Suprapubic skin (tissue), 4 donors: ENCODE results near the gene LRRC63. TPM values are rescaled to one million over a fixed set of nuclear protein-coding genes. Genes with fewer than 3 reads are reported as not detected.

Source experiments
- DNase-seq, 2 donors: peaks; one replicate each; pipeline ENCODE4 v3.0.0-alpha.2; 2019; ENCODE audit warnings: low spot score in 2 of 2
- H3K27ac ChIP-seq: fragments of 200-600 bp; sonication (generic); one replicate; pipeline ENCODE4 v1.5.1; 2019
- H3K27me3 ChIP-seq: fragments of 200-600 bp; sonication (generic); one replicate; pipeline ENCODE4 v1.5.1; 2019
- H3K36me3 ChIP-seq: fragments of 200-600 bp; sonication (generic); one replicate; pipeline ENCODE4 v1.5.1; 2019
- H3K4me1 ChIP-seq: fragments of 200-600 bp; sonication (generic); one replicate; pipeline ENCODE4 v1.5.1; 2019
- H3K4me3 ChIP-seq: fragments of 200-600 bp; sonication (generic); one replicate; pipeline ENCODE4 v1.5.1; 2019; ENCODE audit warnings: mild to moderate bottlenecking
- H3K9me3 ChIP-seq: fragments of 200-600 bp; sonication (generic); one replicate; pipeline ENCODE4 v1.5.1; 2019
- EP300 ChIP-seq: sonication (generic); formaldehyde crosslinking; IDR thresholded peaks from one replicate; pipeline ENCODE4 v1.6.1; 2017; ENCODE audit warnings: antibody characterized with exemption
- POLR2A ChIP-seq, 2 donors: fragments of 450-650 bp; IDR thresholded peaks; one replicate each; pipeline ENCODE4 v1.6.1; 2017; ENCODE audit warnings: antibody characterized with exemption in 2 of 2, mild to moderate bottlenecking in 2 of 2, moderate library complexity in 2 of 2
- POLR2AphosphoS5 ChIP-seq, 3 donors: sonication (generic); formaldehyde crosslinking; IDR thresholded peaks; one replicate each; pipeline ENCODE4 v1.6.1; 2017; ENCODE audit warnings: antibody characterized with exemption in 3 of 3
- WGBS: methylation state at CpG from one replicate; pipeline ENCODE4 v1.1.5; 2018; 5-methylcytosine and 5-hydroxymethylcytosine counted together
- total RNA-seq, 4 donors: library from RNA; depleted of rRNA; stranded (reverse); fragments of >200 nt; gene quantifications; one replicate each; pipeline ENCODE4 v1.1.0, GENCODE V29; 2016
- TF ChIP-seq, protein P1 (sequence below), 2 donors: fragments of 200-600 bp in 1 of 2; fragments of 450-650 bp in 1 of 2; sonication (generic) in 1 of 2; IDR thresholded peaks; one replicate each; pipeline ENCODE4 v1.5.1; 2016 to 2019; ENCODE audit warnings: antibody characterized with exemption in 2 of 2, mild to moderate bottlenecking in 1 of 2, moderate library complexity in 1 of 2

The LRRC63 gene
- total RNA-seq, 4 donors from 2014 or later = not detected

DNA sequence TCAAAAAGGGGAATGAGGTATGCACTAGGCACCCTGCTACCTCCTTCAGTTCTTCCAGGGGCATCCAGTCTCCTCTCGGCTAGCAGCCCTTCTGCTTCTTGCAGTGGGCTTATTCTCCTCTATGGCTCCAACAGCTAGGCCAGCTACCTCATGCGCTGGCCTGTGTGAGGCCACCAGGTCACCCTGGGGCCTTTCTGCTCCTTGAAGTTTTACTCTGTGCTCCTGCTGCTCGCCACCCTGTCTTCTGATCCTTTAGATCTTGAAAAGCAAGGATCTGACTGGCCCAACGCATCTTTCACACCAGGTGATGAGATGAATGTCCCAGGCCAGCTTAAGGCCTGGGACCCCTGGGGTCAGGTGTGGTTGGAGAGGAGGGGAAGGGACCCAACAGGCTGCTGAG, 109.1 kb downstream of the LRRC63 start:
- no peak overlapping the region for H3K27ac ChIP-seq
- 91% methylated on average over 4 of the region's 4 CpGs for WGBS

DNA sequence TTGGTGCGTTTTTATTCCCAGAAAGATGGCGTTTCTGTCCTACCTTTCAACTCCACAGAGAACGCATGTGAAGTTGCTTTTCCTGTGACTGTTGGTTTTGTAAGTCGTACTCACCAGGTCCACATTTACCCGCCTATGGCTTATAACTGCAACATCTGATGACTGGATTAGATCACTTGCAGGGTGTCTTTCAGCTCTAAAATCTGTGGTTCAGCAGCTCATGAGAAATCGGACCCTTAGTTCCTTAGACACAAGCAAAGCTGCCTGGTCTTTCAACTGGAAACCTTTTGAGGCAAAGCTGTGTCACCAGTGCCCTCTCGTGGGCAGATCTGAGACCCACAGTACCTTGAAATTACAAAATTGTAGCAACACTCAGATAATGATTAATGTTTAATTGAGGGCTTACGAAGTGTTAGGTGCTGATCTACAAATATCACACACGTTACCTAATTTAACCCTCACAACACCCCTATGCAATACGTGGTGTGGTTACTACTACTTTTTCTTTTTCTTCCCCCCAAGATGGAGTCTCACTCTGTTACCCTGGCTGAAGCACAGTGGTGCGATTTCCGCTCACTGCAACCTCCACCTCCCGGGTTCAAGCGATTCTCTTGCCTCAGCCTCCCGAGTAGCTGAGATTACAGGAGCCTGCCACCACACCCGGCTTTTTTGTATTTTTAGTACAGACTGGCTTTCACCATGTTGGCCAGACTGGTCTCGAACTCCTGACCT, 109.9 kb downstream of the LRRC63 start:
- Histone ChIP-seq H3K9me3 (no peaks in the 10 kb centered on the region), H3K4me1 (no peaks in the 10 kb centered on the region), H3K4me3 (no peak overlapping the region), H3K36me3 (no peaks in the 10 kb centered on the region), H3K27ac (no peak overlapping the region), H3K27me3 (no peaks in the 10 kb centered on the region)
- WGBS = 60% methylated on average over 17 of the region's 17 CpGs
- no peak for TF ChIP-seq EP300
- TF ChIP-seq, protein P1, sequence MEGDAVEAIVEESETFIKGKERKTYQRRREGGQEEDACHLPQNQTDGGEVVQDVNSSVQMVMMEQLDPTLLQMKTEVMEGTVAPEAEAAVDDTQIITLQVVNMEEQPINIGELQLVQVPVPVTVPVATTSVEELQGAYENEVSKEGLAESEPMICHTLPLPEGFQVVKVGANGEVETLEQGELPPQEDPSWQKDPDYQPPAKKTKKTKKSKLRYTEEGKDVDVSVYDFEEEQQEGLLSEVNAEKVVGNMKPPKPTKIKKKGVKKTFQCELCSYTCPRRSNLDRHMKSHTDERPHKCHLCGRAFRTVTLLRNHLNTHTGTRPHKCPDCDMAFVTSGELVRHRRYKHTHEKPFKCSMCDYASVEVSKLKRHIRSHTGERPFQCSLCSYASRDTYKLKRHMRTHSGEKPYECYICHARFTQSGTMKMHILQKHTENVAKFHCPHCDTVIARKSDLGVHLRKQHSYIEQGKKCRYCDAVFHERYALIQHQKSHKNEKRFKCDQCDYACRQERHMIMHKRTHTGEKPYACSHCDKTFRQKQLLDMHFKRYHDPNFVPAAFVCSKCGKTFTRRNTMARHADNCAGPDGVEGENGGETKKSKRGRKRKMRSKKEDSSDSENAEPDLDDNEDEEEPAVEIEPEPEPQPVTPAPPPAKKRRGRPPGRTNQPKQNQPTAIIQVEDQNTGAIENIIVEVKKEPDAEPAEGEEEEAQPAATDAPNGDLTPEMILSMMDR (IDR thresholded peaks at IDR 0.05) = peak; percentile 16 to 51
- DNase-seq = no peak

More for the DNA sequence above, 109.1 kb downstream of the LRRC63 start:
- TF ChIP-seq, protein P1 (IDR thresholded peaks at IDR 0.05) = no peak
- Histone ChIP-seq H3K4me1 (no peaks in the 10 kb centered on the region), H3K27me3 (no peaks in the 10 kb centered on the region), H3K36me3 (no peaks in the 10 kb centered on the region), H3K9me3 (no peaks in the 10 kb centered on the region), H3K4me3 (no peak overlapping the region)
- DNase-seq = no peak

DNA sequence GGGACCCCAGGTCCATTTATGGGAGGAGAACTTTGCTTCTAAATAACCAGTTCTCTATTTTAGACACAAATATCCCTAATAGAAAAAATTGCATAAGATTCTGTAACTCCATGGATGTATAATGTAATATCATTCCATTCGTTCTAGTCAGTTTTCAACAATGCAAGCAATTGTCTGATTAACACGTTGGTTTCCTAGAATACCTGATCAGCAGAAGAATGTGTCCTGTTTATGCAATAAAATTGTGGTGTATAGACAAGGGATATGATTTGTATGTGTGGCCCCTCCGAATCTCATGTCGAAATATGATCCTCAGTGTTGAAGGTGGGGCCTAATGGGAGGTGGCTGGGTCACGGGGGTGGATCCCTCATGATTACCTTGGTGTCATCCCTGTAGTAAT, 113.2 kb downstream of the LRRC63 start:
- Histone ChIP-seq H3K9me3 (no peaks in the 10 kb centered on the region), H3K27ac (no peak overlapping the region), H3K4me1 (no peaks in the 10 kb centered on the region), H3K4me3 (no peak overlapping the region), H3K36me3 (no peaks in the 10 kb centered on the region), H3K27me3 (no peaks in the 10 kb centered on the region)
- TF ChIP-seq, protein P1 (IDR thresholded peaks at IDR 0.05) = no peak
- TF ChIP-seq EP300 (no peak), POLR2AphosphoS5 (IDR thresholded peaks at IDR 0.05) (no peak), POLR2A (IDR thresholded peaks at IDR 0.05) (no peak)
- WGBS = 72% methylated on average over 5 of the region's 5 CpGs
- no peak for DNase-seq

Other genes starting within 250 kb of the LRRC63 start
- gene ZC3H13, start 159.2 kb upstream of the LRRC63 start, total RNA-seq = 10 to 100 TPM; 18.8 to 40.6 (median 34.7) TPM
- gene CPB2, start 106.9 kb upstream of the LRRC63 start, total RNA-seq = 1 to 10 TPM in 1 of 4 donors, under 1 TPM in 1, not detected in 2; 0.38 to 1.1 TPM
- gene LCP1, start 29.8 kb upstream of the LRRC63 start, total RNA-seq = 10 to 100 TPM; 16.1 to 50.2 (median 27.4) TPM
- 1 to 10 TPM in 3 of 4 donors, under 1 TPM in 1; 0.57 to 3.9 (median 2.5) TPM for gene RUBCNL, start 175.3 kb downstream of the LRRC63 start, total RNA-seq